IMR-90 (cell line): ENCODE data around the gene TELO2. TPM values are rescaled to one million over a fixed set of nuclear protein-coding genes. Genes with fewer than 3 reads are reported as not detected.

ENCODE experiments used
- ATAC-seq: fragments of 200-7000 bp; cut with Tn5 transposase; 2 replicates; pipeline ENCODE4 v1.9.1; 2020; ENCODE audit warnings: low read depth, mild to moderate bottlenecking, moderate library complexity
- BruUV-seq: library from RNA; stranded (reverse); fragments of 400-500 nt; replicated peaks from 2 replicates; lab custom pipeline; 2021; lab: Mats Ljungman, UMichigan
- CTCF ChIA-PET: fragments of 300-600 bp; formaldehyde crosslinking; extraction: SDS; loops from one replicate; lab custom pipeline; 2021; ENCODE audit warnings: antibody characterized with exemption; lab: Yijun Ruan, JAX
- POLR2A ChIA-PET: fragments of 300-600 bp; sonication (Branson Sonifier 250); formaldehyde crosslinking; loops from one replicate; lab custom pipeline; 2022; ENCODE audit warnings: antibody characterized with exemption; ENCODE audit not compliant: unreplicated experiment; lab: Charles Lee
- DNase-seq: peaks from one replicate; pipeline ENCODE4 v3.0.0; 2013
- H2AFZ ChIP-seq: replicated peaks from 2 replicates; pipeline ENCODE3; 2013; ENCODE audit warnings: low read length, mild to moderate bottlenecking; ENCODE audit not compliant: poor library complexity
- H2AK5ac ChIP-seq: 2 replicates; pipeline ENCODE4 v1.6.1; 2013; ENCODE audit warnings: low read depth, low read length, inconsistent platforms
- H2AK9ac ChIP-seq: replicated peaks from 2 replicates; pipeline ENCODE3; 2013; ENCODE audit warnings: mild to moderate bottlenecking, low read depth, low read length, moderate library complexity; ENCODE audit not compliant: poor library complexity
- H2BK120ac ChIP-seq: 2 replicates; pipeline ENCODE4 v1.6.1; 2013; ENCODE audit warnings: low read depth, low read length, inconsistent platforms
- H2BK15ac ChIP-seq: 3 replicates; pipeline ENCODE4 v1.6.1; 2013; ENCODE audit warnings: low read depth, low read length, inconsistent platforms
- H2BK20ac ChIP-seq: 2 replicates; pipeline ENCODE4 v1.6.1; 2013; ENCODE audit warnings: low read depth, mild to moderate bottlenecking, inconsistent platforms, low read length, moderate library complexity
- H2BK5ac ChIP-seq: 2 replicates; pipeline ENCODE4 v1.6.1; 2013; ENCODE audit warnings: mild to moderate bottlenecking, low read depth, low read length, inconsistent platforms; ENCODE audit not compliant: poor library complexity, severe bottlenecking
- H3K14ac ChIP-seq: replicated peaks from 2 replicates; pipeline ENCODE4 v1.6.1; 2013; ENCODE audit warnings: low read depth, low read length, inconsistent platforms
- H3K18ac ChIP-seq: 2 replicates; pipeline ENCODE4 v1.6.1; 2013; ENCODE audit warnings: low read depth, low read length, control low read depth
- H3K23ac ChIP-seq: 2 replicates; pipeline ENCODE4 v1.6.1; 2013; ENCODE audit warnings: low read depth, low read length, inconsistent platforms
- H3K27ac ChIP-seq: 2 replicates; pipeline ENCODE4 v1.5.1; 2013; ENCODE audit warnings: mild to moderate bottlenecking, control low read depth, low read length; ENCODE audit not compliant: insufficient read depth
- H3K27me3 ChIP-seq: 2 replicates; pipeline ENCODE4 v1.6.1; 2013; ENCODE audit warnings: low read length; ENCODE audit not compliant: control insufficient read depth, insufficient read depth
- H3K36me3 ChIP-seq: 2 replicates; pipeline ENCODE4 v1.6.1; 2013; ENCODE audit warnings: low read length, mixed read lengths; ENCODE audit not compliant: control insufficient read depth, insufficient read depth
- H3K4ac ChIP-seq: 2 replicates; pipeline ENCODE4 v1.6.1; 2013; ENCODE audit warnings: low read depth, low read length, inconsistent platforms
- H3K4me1 ChIP-seq: 2 replicates; pipeline ENCODE4 v1.6.1; 2013; ENCODE audit warnings: low read length, mixed read lengths; ENCODE audit not compliant: control insufficient read depth, insufficient read depth
- H3K4me2 ChIP-seq: 2 replicates; pipeline ENCODE4 v1.6.1; 2013; ENCODE audit warnings: low read depth, mild to moderate bottlenecking, control low read depth, low read length, moderate library complexity
- H3K4me3 ChIP-seq: 2 replicates; pipeline ENCODE4 v1.5.1; 2013; ENCODE audit warnings: low read depth, mild to moderate bottlenecking, control low read depth, low read length, moderate library complexity; ENCODE audit not compliant: insufficient read depth
- H3K56ac ChIP-seq: 2 replicates; pipeline ENCODE4 v1.6.1; 2013; ENCODE audit warnings: low read length, inconsistent platforms; ENCODE audit not compliant: insufficient read depth; ENCODE audit errors: extremely low read depth
- H3K79me1 ChIP-seq, 2 experiments: 2 replicates each; pipeline ENCODE4 v1.6.1; 2013; ENCODE audit warnings: low read length in 2 of 2, inconsistent platforms in 1 of 2, low read depth in 1 of 2
- H3K9ac ChIP-seq: 2 replicates; pipeline ENCODE4 v1.6.1; 2013; ENCODE audit warnings: low read depth, low read length, control low read depth
- H3K9me1 ChIP-seq: 2 replicates; pipeline ENCODE4 v1.6.1; 2013; ENCODE audit warnings: low read length, inconsistent platforms; ENCODE audit not compliant: insufficient read depth
- H3K9me3 ChIP-seq: 2 replicates; pipeline ENCODE4 v1.6.1; 2013; ENCODE audit warnings: low read length; ENCODE audit not compliant: control insufficient read depth, insufficient read depth
- H4K20me1 ChIP-seq: 2 replicates; pipeline ENCODE4 v1.6.1; 2013; ENCODE audit warnings: low read length, inconsistent platforms; ENCODE audit not compliant: insufficient read depth
- H4K5ac ChIP-seq: 2 replicates; pipeline ENCODE4 v1.6.1; 2013; ENCODE audit warnings: mild to moderate bottlenecking, low read depth, low read length, control low read depth
- H4K8ac ChIP-seq, 2 experiments: 2 replicates each; pipeline ENCODE4 v1.6.1; 2013; ENCODE audit warnings: low read depth in 2 of 2, low read length in 2 of 2, control low read depth in 1 of 2, inconsistent platforms in 1 of 2
- H4K91ac ChIP-seq: 2 replicates; pipeline ENCODE4 v1.6.1; 2013; ENCODE audit warnings: low read depth, low read length, inconsistent platforms; ENCODE audit not compliant: insufficient read depth
- ELK1 ChIP-seq: fragments of 150-350 bp; IDR thresholded peaks from 2 replicates; pipeline ENCODE4 v1.6.1; 2016; ENCODE audit warnings: low read depth, mild to moderate bottlenecking, low read length, moderate library complexity, borderline replicate concordance
- MAZ ChIP-seq: IDR thresholded peaks from 2 replicates; pipeline ENCODE4 v1.6.1; 2012; ENCODE audit warnings: low read depth, mild to moderate bottlenecking, low read length, improper control_type of control experiment, moderate library complexity, borderline replicate concordance
- WGBS, 2 experiments: methylation state at CpG; one replicate each; pipeline versions ENCODE4 v1.1.5 to v1.1.7; 2013; ENCODE audit warnings: missing lambda C conversion rate in 2 of 2; ENCODE audit not compliant: insufficient read length in 1 of 2; ENCODE audit errors: extremely low coverage in 2 of 2; 5-methylcytosine and 5-hydroxymethylcytosine counted together
- dilution Hi-C: fragments of 300-500 bp; cut with HindIII; formaldehyde crosslinking; loops from one replicate; pipeline ENCODE4 v1.14.3; 2018; ENCODE audit warnings: low sequenced_read_pairs; ENCODE audit not compliant: unreplicated experiment
- in situ Hi-C: fragments of 300-500 bp; cut with MboI; formaldehyde crosslinking; loops from 3 replicates; pipeline ENCODE4 v1.14.3; 2019; ENCODE audit warnings: low sequenced_read_pairs, inconsistent platforms, mixed read lengths
- intact Hi-C: fragments of 100-400 bp; cut with micrococcal nuclease; formaldehyde crosslinking; loops from 2 replicates; pipeline ENCODE4 v1.10.0; 2022
- polyA plus RNA-seq, 3 experiments: library from polyadenylated mRNA; depleted of rRNA; stranded (reverse); fragments of >200 nt; gene quantifications; 2 replicates each; pipeline ENCODE4 v1.2.3, GENCODE V29; 2012; ENCODE audit warnings: low replicate concordance in 1 of 3
- total RNA-seq: library from RNA; depleted of rRNA; stranded (reverse); fragments of >200 nt; gene quantifications from 2 replicates; pipeline ENCODE4 v1.2.3, GENCODE V29; 2012

Gene TELO2
- total and polyA plus RNA-seq, 2 of the 4 experiments (the other 2 are of a cell fraction), result 6.6 to 26.6 TPM

GRCh38 chr16:1525871-1526607 is 32.9 kb downstream of the TELO2 start:
- H3K56ac ChIP-seq, result no peak overlapping the region
- H2AFZ ChIP-seq, result no peak overlapping the region
- no peak for DNase-seq
- H2AK9ac ChIP-seq, result no peak overlapping the region
- intact Hi-C loops (no loop called here), dilution Hi-C loops (no loop called here), in situ Hi-C loops (no loop called here)
- POLR2A ChIA-PET, result no interaction called here
- WGBS, 2 experiments, result 95% methylated on average over 10 of the region's 44 CpGs; no CpG with 5 or more reads in 1 of the 2 experiments
- BruUV-seq, result no TSS peak
- no peak overlapping the region for H3K14ac ChIP-seq
- H3K36me3 ChIP-seq, result peaks cover 5% of the 10 kb centered on the region; the same call in 1 of the 2 replicates
- ATAC-seq, result no peak
- no peak overlapping the region for H2BK20ac ChIP-seq
- no peak for TF ChIP-seq ELK1
- TF ChIP-seq MAZ, result no peak
- H2BK15ac ChIP-seq, result no peak overlapping the region
- no peaks in the 10 kb centered on the region for H4K20me1 ChIP-seq
- H3K18ac ChIP-seq, result no peak overlapping the region
- no peaks in the 10 kb centered on the region; the same call in 1 of the 2 replicates for H3K4me1 ChIP-seq
- H2AK5ac ChIP-seq, result peak overlapping the region; percentile 28; the same call in 1 of the 2 replicates
- H2BK5ac ChIP-seq, result no peak overlapping the region
- H3K27me3 ChIP-seq, result no peaks in the 10 kb centered on the region
- H3K79me1 ChIP-seq, result no peaks in the 10 kb centered on the region
- no peak overlapping the region for H2BK120ac ChIP-seq
- no peak overlapping the region for H3K9ac ChIP-seq
- no peak overlapping the region for H4K91ac ChIP-seq
- H3K27ac ChIP-seq, result no peak overlapping the region
- CTCF ChIA-PET, result no interaction called here
- H3K4ac ChIP-seq, result no peak overlapping the region
- H3K9me1 ChIP-seq, result peaks cover 4% of the 10 kb centered on the region; the same call in 1 of the 2 replicates
- no peak overlapping the region for H3K4me2 ChIP-seq
- no peak overlapping the region for H3K23ac ChIP-seq
- H3K9me3 ChIP-seq, result no peaks in the 10 kb centered on the region
- H4K5ac ChIP-seq, result no peak overlapping the region
- no peak overlapping the region for H3K4me3 ChIP-seq
- H4K8ac ChIP-seq, result no peak overlapping the region
